ENCODE results near the gene NIT1.

Gene NIT1

GRCh38 chr1:161117759-161118581 is at the start of gene NIT1, which contains the start of gene PFDN2:
NIT1 (plus strand) TSS chr1:161118105; CDS start chr1:161118177, 72 bp downstream.
PFDN2 (minus strand) TSS chr1:161118037; CDS start chr1:161118026, 11 bp downstream.
- no peak for TF ChIP-seq NFIC (IDR thresholded peaks at IDR 0.05)
- no peak for TF ChIP-seq EP300 (IDR thresholded peaks at IDR 0.05; ENCODE audit: borderline replicate concordance)
- peak; percentile 63; the same call in 1 of the 2 replicates for TF ChIP-seq TCF12 (IDR thresholded peaks at IDR 0.05; ENCODE audit: low read depth)
- TF ChIP-seq MAX (IDR thresholded peaks at IDR 0.05) = peak; percentile 50; the same call in 1 of the 2 replicates
- TF ChIP-seq TEAD4 (IDR thresholded peaks at IDR 0.05) = peak; percentile 16; the same call in 1 of the 2 replicates
- no peak for TF ChIP-seq RAD21 (IDR thresholded peaks at IDR 0.05; ENCODE audit: low read depth)
- no peak for TF ChIP-seq CEBPB (IDR thresholded peaks at IDR 0.05)
- no peak for TF ChIP-seq REST (IDR thresholded peaks at IDR 0.05; ENCODE audit: low read depth)
- peak; percentile 75 for TF ChIP-seq CREB1 (IDR thresholded peaks at IDR 0.05; ENCODE audit: low read depth)
- TF ChIP-seq TAF1 (IDR thresholded peaks at IDR 0.05; ENCODE audit: low read depth) = peak; percentile 98
- TF ChIP-seq EGR1 (IDR thresholded peaks at IDR 0.05) = peak; percentile 90
- no peak for TF ChIP-seq FOXM1 (IDR thresholded peaks at IDR 0.05; ENCODE audit: borderline replicate concordance, low read depth)
- no peak for TF ChIP-seq ZBTB7A (IDR thresholded peaks at IDR 0.05; ENCODE audit: low read depth)
- TF ChIP-seq USF1 (IDR thresholded peaks at IDR 0.05) = no peak
- peak; percentile 97 for TF ChIP-seq YY1 (IDR thresholded peaks at IDR 0.05; ENCODE audit: low read depth)

- TF ChIP-seq USF1 (IDR thresholded peaks at IDR 0.05) (no peak), CREB1 (IDR thresholded peaks at IDR 0.05; ENCODE audit: low read depth) (no peak), REST (IDR thresholded peaks at IDR 0.05; ENCODE audit: low read depth) (no peak), EGR1 (IDR thresholded peaks at IDR 0.05) (no peak), TEAD4 (IDR thresholded peaks at IDR 0.05) (no peak), TAF1 (IDR thresholded peaks at IDR 0.05; ENCODE audit: low read depth) (no peak), CEBPB (IDR thresholded peaks at IDR 0.05) (no peak), FOXM1 (IDR thresholded peaks at IDR 0.05; ENCODE audit: borderline replicate concordance, low read depth) (no peak), TCF12 (IDR thresholded peaks at IDR 0.05; ENCODE audit: low read depth) (no peak), MAX (IDR thresholded peaks at IDR 0.05) (no peak), EP300 (IDR thresholded peaks at IDR 0.05; ENCODE audit: borderline replicate concordance) (no peak), YY1 (IDR thresholded peaks at IDR 0.05; ENCODE audit: low read depth) (no peak), ZBTB7A (IDR thresholded peaks at IDR 0.05; ENCODE audit: low read depth) (no peak), RAD21 (IDR thresholded peaks at IDR 0.05; ENCODE audit: low read depth) (no peak), NFIC (IDR thresholded peaks at IDR 0.05) (no peak)
Observed at GRCh38 chr1:161068306-161069234, 49.3 kb upstream of the NIT1 start.

GRCh38 chr1:161069241-161069640 is 48.7 kb upstream of the NIT1 start:
- TF ChIP-seq TEAD4 (IDR thresholded peaks at IDR 0.05) = no peak
- TF ChIP-seq EP300 (IDR thresholded peaks at IDR 0.05; ENCODE audit: borderline replicate concordance) = no peak
- no peak for TF ChIP-seq TCF12 (IDR thresholded peaks at IDR 0.05; ENCODE audit: low read depth)
- TF ChIP-seq MAX (IDR thresholded peaks at IDR 0.05) = no peak
- no peak for TF ChIP-seq EGR1 (IDR thresholded peaks at IDR 0.05)
- TF ChIP-seq FOXM1 (IDR thresholded peaks at IDR 0.05; ENCODE audit: borderline replicate concordance, low read depth) = no peak
- TF ChIP-seq ZBTB7A (IDR thresholded peaks at IDR 0.05; ENCODE audit: low read depth) = no peak
- TF ChIP-seq NFIC (IDR thresholded peaks at IDR 0.05) = no peak
- TF ChIP-seq USF1 (IDR thresholded peaks at IDR 0.05) = no peak
